Measurements from ENCODE around the gene KHDRBS2.

The KHDRBS2 gene

GRCh38 chr6:61909486-61909885, 376.5 kb downstream of the KHDRBS2 start:
- H3K18ac ChIP-seq (ENCODE audit: low read depth in 1 of 2, low read length in 2 of 2) = no peak overlapping the region

GRCh38 chr6:61901748-61902147, 384.3 kb downstream of the KHDRBS2 start:
- no peak overlapping the region for H3K4ac ChIP-seq (ENCODE audit: low read depth in 1 of 2, low read length in 2 of 2)
- no peak overlapping the region for H4K91ac ChIP-seq (ENCODE audit: low read length)
- no peak for DNase-seq
- no peaks in the 10 kb centered on the region for H3K4me1 ChIP-seq (ENCODE audit: control insufficient read depth, insufficient read depth, low read depth, low read length)
- no peak overlapping the region for H3K9ac ChIP-seq (ENCODE audit: low read length)
- H2AFZ ChIP-seq (ENCODE audit: low read depth, low read length) = no peak overlapping the region
- no peak overlapping the region for H3K18ac ChIP-seq (ENCODE audit: low read depth in 1 of 2, low read length in 2 of 2)
- no peak overlapping the region for H2BK15ac ChIP-seq (ENCODE audit: low read depth, poor library complexity, severe bottlenecking)
- WGBS = 82% methylated on average over 6 of the region's 6 CpGs
- H3K14ac ChIP-seq (ENCODE audit: low read length in 2 of 2) = no peak overlapping the region
- H3K79me1 ChIP-seq (replicated peaks; ENCODE audit: low read length, poor library complexity, severe bottlenecking) = no peaks in the 10 kb centered on the region
- H3K4me2 ChIP-seq (ENCODE audit: low read length, poor library complexity, severe bottlenecking) = no peak overlapping the region
- H2BK12ac ChIP-seq (ENCODE audit: low read length in 2 of 2) = no peak overlapping the region
- no peak overlapping the region for H2BK5ac ChIP-seq (ENCODE audit: low read depth, low read length, poor library complexity, severe bottlenecking)
- no peak overlapping the region for H4K8ac ChIP-seq (ENCODE audit: low read length)
- H3K27me3 ChIP-seq (ENCODE audit: control insufficient read depth in 1 of 2, insufficient read depth in 1 of 2, low read length in 2 of 2) = no peaks in the 10 kb centered on the region
- H3K36me3 ChIP-seq (ENCODE audit: control insufficient read depth in 1 of 2, insufficient read depth in 2 of 2, low read depth in 1 of 2, low read length in 2 of 2) = no peaks in the 10 kb centered on the region
- no peak overlapping the region for H3K4me3 ChIP-seq (ENCODE audit: insufficient read depth in 1 of 2, low read depth in 1 of 2, low read length in 2 of 2)
- H2AK5ac ChIP-seq (ENCODE audit: low read length, severe bottlenecking) = no peak overlapping the region
- no peak overlapping the region for H3K23ac ChIP-seq (ENCODE audit: low read length in 2 of 2)
- H3K9me3 ChIP-seq (ENCODE audit: control insufficient read depth, low read length) = peaks cover 7% of the 10 kb centered on the region
- no peak overlapping the region for H2BK120ac ChIP-seq (ENCODE audit: low read depth, low read length)
- H3K27ac ChIP-seq (ENCODE audit: low read length, poor library complexity, severe bottlenecking) = no peak overlapping the region

More at GRCh38 chr6:61909486-61909885, 376.5 kb downstream of the KHDRBS2 start:
- Histone ChIP-seq H2BK15ac (ENCODE audit: low read depth, poor library complexity, severe bottlenecking) (no peak overlapping the region), H3K14ac (ENCODE audit: low read length in 2 of 2) (no peak overlapping the region), H2AK5ac (ENCODE audit: low read length, severe bottlenecking) (no peak overlapping the region), H3K4me3 (ENCODE audit: insufficient read depth in 1 of 2, low read depth in 1 of 2, low read length in 2 of 2) (no peak overlapping the region), H2BK12ac (ENCODE audit: low read length in 2 of 2) (no peak overlapping the region), H4K8ac (ENCODE audit: low read length) (no peak overlapping the region), H3K27ac (ENCODE audit: low read length, poor library complexity, severe bottlenecking) (no peak overlapping the region), H3K9ac (ENCODE audit: low read length) (no peak overlapping the region), H3K36me3 (ENCODE audit: control insufficient read depth in 1 of 2, insufficient read depth in 2 of 2, low read depth in 1 of 2, low read length in 2 of 2) (no peaks in the 10 kb centered on the region), H2AFZ (ENCODE audit: low read depth, low read length) (no peak overlapping the region), H3K4me1 (ENCODE audit: control insufficient read depth, insufficient read depth, low read depth, low read length) (no peaks in the 10 kb centered on the region), H3K4ac (ENCODE audit: low read depth in 1 of 2, low read length in 2 of 2) (no peak overlapping the region), H3K9me3 (ENCODE audit: control insufficient read depth, low read length) (no peaks in the 10 kb centered on the region), H2BK120ac (ENCODE audit: low read depth, low read length) (no peak overlapping the region), H2BK5ac (ENCODE audit: low read depth, low read length, poor library complexity, severe bottlenecking) (no peak overlapping the region), H3K79me1 (replicated peaks; ENCODE audit: low read length, poor library complexity, severe bottlenecking) (no peaks in the 10 kb centered on the region), H3K23ac (ENCODE audit: low read length in 2 of 2) (no peak overlapping the region), H3K4me2 (ENCODE audit: low read length, poor library complexity, severe bottlenecking) (no peak overlapping the region), H4K91ac (ENCODE audit: low read length) (no peak overlapping the region), H3K27me3 (ENCODE audit: control insufficient read depth in 1 of 2, insufficient read depth in 1 of 2, low read length in 2 of 2) (no peaks in the 10 kb centered on the region)
- DNase-seq = no peak
- WGBS = 100% methylated on average over 1 of the region's 2 CpGs

- Histone ChIP-seq H3K27me3 (ENCODE audit: control insufficient read depth in 1 of 2, insufficient read depth in 1 of 2, low read length in 2 of 2) (no peaks in the 10 kb centered on the region), H3K9ac (ENCODE audit: low read length) (no peak overlapping the region), H4K91ac (ENCODE audit: low read length) (no peak overlapping the region), H3K4ac (ENCODE audit: low read depth in 1 of 2, low read length in 2 of 2) (no peak overlapping the region), H3K27ac (ENCODE audit: low read length, poor library complexity, severe bottlenecking) (no peak overlapping the region), H3K18ac (ENCODE audit: low read depth in 1 of 2, low read length in 2 of 2) (no peak overlapping the region), H3K4me3 (ENCODE audit: insufficient read depth in 1 of 2, low read depth in 1 of 2, low read length in 2 of 2) (no peak overlapping the region), H2BK120ac (ENCODE audit: low read depth, low read length) (no peak overlapping the region), H3K23ac (ENCODE audit: low read length in 2 of 2) (no peak overlapping the region), H3K4me1 (ENCODE audit: control insufficient read depth, insufficient read depth, low read depth, low read length) (no peaks in the 10 kb centered on the region), H3K79me1 (replicated peaks; ENCODE audit: low read length, poor library complexity, severe bottlenecking) (no peaks in the 10 kb centered on the region), H3K14ac (ENCODE audit: low read length in 2 of 2) (no peak overlapping the region), H2BK15ac (ENCODE audit: low read depth, poor library complexity, severe bottlenecking) (no peak overlapping the region), H2BK5ac (ENCODE audit: low read depth, low read length, poor library complexity, severe bottlenecking) (no peak overlapping the region), H3K4me2 (ENCODE audit: low read length, poor library complexity, severe bottlenecking) (no peak overlapping the region), H2BK12ac (ENCODE audit: low read length in 2 of 2) (no peak overlapping the region), H2AK5ac (ENCODE audit: low read length, severe bottlenecking) (no peak overlapping the region), H2AFZ (ENCODE audit: low read depth, low read length) (no peak overlapping the region), H3K9me3 (ENCODE audit: control insufficient read depth, low read length) (no peaks in the 10 kb centered on the region), H4K8ac (ENCODE audit: low read length) (no peak overlapping the region), H3K36me3 (ENCODE audit: control insufficient read depth in 1 of 2, insufficient read depth in 2 of 2, low read depth in 1 of 2, low read length in 2 of 2) (no peaks in the 10 kb centered on the region)
- DNase-seq = no peak
- 87% methylated on average over 5 of the region's 9 CpGs for WGBS
Measured at GRCh38 chr6:61894536-61894935, 391.5 kb downstream of the KHDRBS2 start.

GRCh38 chr6:61887423-61887822, 398.6 kb downstream of the KHDRBS2 start:
- Histone ChIP-seq H3K27me3 (ENCODE audit: control insufficient read depth in 1 of 2, insufficient read depth in 1 of 2, low read length in 2 of 2) (no peaks in the 10 kb centered on the region), H4K91ac (ENCODE audit: low read length) (no peak overlapping the region), H3K4me1 (ENCODE audit: control insufficient read depth, insufficient read depth, low read depth, low read length) (no peaks in the 10 kb centered on the region), H2BK120ac (ENCODE audit: low read depth, low read length) (no peak overlapping the region), H3K4me3 (ENCODE audit: insufficient read depth in 1 of 2, low read depth in 1 of 2, low read length in 2 of 2) (no peak overlapping the region), H2BK15ac (ENCODE audit: low read depth, poor library complexity, severe bottlenecking) (no peak overlapping the region), H2AK5ac (ENCODE audit: low read length, severe bottlenecking) (no peak overlapping the region), H2BK5ac (ENCODE audit: low read depth, low read length, poor library complexity, severe bottlenecking) (no peak overlapping the region), H3K4me2 (ENCODE audit: low read length, poor library complexity, severe bottlenecking) (no peak overlapping the region), H3K79me1 (replicated peaks; ENCODE audit: low read length, poor library complexity, severe bottlenecking) (no peaks in the 10 kb centered on the region), H3K27ac (ENCODE audit: low read length, poor library complexity, severe bottlenecking) (no peak overlapping the region), H2AFZ (ENCODE audit: low read depth, low read length) (no peak overlapping the region), H3K4ac (ENCODE audit: low read depth in 1 of 2, low read length in 2 of 2) (no peak overlapping the region), H3K23ac (ENCODE audit: low read length in 2 of 2) (no peak overlapping the region), H3K36me3 (ENCODE audit: control insufficient read depth in 1 of 2, insufficient read depth in 2 of 2, low read depth in 1 of 2, low read length in 2 of 2) (no peaks in the 10 kb centered on the region), H2BK12ac (ENCODE audit: low read length in 2 of 2) (no peak overlapping the region), H3K18ac (ENCODE audit: low read depth in 1 of 2, low read length in 2 of 2) (no peak overlapping the region), H3K14ac (ENCODE audit: low read length in 2 of 2) (no peak overlapping the region), H4K8ac (ENCODE audit: low read length) (no peak overlapping the region), H3K9ac (ENCODE audit: low read length) (no peak overlapping the region), H3K9me3 (ENCODE audit: control insufficient read depth, low read length) (no peaks in the 10 kb centered on the region)
- no CpG with 5 or more reads among the region's 1 CpG for WGBS
- DNase-seq = peak; percentile 73

All from mesenchymal stem cell (in vitro differentiated cells and primary cell).